HepG2 (cell line): ENCODE data around the gene HTR6.

Source experiments
- EZH2 ChIP-seq: conservative IDR thresholded peaks from 2 replicates; pipeline ENCODE4 v1.6.1; 2012; ENCODE audit warnings: mild to moderate bottlenecking, low read depth, low read length, moderate library complexity
- FOXP1 ChIP-seq, 2 experiments: fragments of 450-650 bp in 1 of 2; IDR thresholded peaks; 2 replicates each; pipeline ENCODE4 v1.6.1; 2017 to 2018; ENCODE audit warnings: antibody characterized with exemption in 1 of 2
- KDM1A ChIP-seq: IDR thresholded peaks from 2 replicates; pipeline ENCODE4 v1.6.1; 2016; ENCODE audit warnings: missing compliant biosample characterization
- SMAD3 ChIP-seq: sonication (generic); formaldehyde crosslinking; IDR thresholded peaks from 2 replicates; pipeline ENCODE4 v1.4.0; 2020; ENCODE audit warnings: missing genetic modification reagents
- ZNF614 ChIP-seq: IDR thresholded peaks from 2 replicates; pipeline ENCODE4 v1.6.1; 2018; ENCODE audit warnings: missing biosample characterization, missing genetic modification reagents, inconsistent platforms, borderline replicate concordance
- TF ChIP-seq, protein P1 (sequence below): sonication (generic); formaldehyde crosslinking; IDR thresholded peaks from 2 replicates; pipeline ENCODE4 v1.4.0; 2020; ENCODE audit warnings: mild to moderate bottlenecking, missing genetic modification reagents, borderline replicate concordance
- TF ChIP-seq, protein P2 (sequence below): sonication (generic); formaldehyde crosslinking; IDR thresholded peaks from 2 replicates; pipeline ENCODE4 v1.5.0; 2020; ENCODE audit warnings: mild to moderate bottlenecking, missing genetic modification reagents, moderate library complexity
- TF ChIP-seq, protein P3 (sequence below): sonication (generic); formaldehyde crosslinking; IDR thresholded peaks from 2 replicates; pipeline ENCODE4 v1.9.0; 2021; ENCODE audit warnings: missing genetic modification reagents, borderline replicate concordance
- TF ChIP-seq, protein P4 (sequence below): sonication (generic); formaldehyde crosslinking; IDR thresholded peaks from 2 replicates; pipeline ENCODE4 v1.5.0; 2020; ENCODE audit warnings: mild to moderate bottlenecking, missing genetic modification reagents, borderline replicate concordance

DNA sequence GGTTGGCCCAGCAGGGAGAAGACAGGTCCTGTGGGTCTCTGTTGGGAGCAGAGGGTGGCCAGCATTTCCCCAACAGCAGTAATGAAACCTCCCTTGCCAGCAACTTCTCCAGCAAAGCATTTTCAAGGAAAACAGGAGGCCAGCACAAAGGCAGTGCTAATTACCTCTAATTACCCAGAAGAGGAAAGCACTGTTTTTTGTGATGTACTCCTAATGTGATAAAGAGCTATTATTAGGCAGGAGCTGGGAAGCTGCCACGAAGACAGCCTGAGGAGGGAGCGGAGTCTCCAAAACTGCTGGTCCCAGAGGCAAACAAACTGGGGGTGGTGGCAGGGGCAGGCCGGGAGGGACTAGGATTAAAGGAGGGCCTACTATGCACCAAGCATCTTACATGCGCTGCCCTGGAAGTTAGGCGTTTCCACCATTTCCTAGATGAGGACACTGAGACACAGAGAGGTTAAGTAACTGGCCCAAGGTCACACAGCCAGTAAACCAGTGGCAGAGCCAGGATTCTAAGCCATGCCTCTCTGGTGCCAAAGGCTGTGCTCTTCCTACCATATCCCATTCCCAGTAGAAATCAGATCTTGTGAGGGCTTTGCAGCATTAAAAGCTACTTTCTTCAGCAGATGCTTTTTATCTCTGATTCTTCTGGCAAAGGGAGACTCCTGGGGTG is 24.5 kb downstream of the HTR6 start:
- TF ChIP-seq, protein P1, sequence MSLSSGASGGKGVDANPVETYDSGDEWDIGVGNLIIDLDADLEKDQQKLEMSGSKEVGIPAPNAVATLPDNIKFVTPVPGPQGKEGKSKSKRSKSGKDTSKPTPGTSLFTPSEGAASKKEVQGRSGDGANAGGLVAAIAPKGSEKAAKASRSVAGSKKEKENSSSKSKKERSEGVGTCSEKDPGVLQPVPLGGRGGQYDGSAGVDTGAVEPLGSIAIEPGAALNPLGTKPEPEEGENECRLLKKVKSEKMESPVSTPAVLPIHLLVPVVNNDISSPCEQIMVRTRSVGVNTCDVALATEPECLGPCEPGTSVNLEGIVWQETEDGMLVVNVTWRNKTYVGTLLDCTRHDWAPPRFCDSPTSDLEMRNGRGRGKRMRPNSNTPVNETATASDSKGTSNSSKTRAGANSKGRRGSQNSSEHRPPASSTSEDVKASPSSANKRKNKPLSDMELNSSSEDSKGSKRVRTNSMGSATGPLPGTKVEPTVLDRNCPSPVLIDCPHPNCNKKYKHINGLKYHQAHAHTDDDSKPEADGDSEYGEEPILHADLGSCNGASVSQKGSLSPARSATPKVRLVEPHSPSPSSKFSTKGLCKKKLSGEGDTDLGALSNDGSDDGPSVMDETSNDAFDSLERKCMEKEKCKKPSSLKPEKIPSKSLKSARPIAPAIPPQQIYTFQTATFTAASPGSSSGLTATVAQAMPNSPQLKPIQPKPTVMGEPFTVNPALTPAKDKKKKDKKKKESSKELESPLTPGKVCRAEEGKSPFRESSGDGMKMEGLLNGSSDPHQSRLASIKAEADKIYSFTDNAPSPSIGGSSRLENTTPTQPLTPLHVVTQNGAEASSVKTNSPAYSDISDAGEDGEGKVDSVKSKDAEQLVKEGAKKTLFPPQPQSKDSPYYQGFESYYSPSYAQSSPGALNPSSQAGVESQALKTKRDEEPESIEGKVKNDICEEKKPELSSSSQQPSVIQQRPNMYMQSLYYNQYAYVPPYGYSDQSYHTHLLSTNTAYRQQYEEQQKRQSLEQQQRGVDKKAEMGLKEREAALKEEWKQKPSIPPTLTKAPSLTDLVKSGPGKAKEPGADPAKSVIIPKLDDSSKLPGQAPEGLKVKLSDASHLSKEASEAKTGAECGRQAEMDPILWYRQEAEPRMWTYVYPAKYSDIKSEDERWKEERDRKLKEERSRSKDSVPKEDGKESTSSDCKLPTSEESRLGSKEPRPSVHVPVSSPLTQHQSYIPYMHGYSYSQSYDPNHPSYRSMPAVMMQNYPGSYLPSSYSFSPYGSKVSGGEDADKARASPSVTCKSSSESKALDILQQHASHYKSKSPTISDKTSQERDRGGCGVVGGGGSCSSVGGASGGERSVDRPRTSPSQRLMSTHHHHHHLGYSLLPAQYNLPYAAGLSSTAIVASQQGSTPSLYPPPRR (CRISPR knock-in tag): no peak
- no peak for TF ChIP-seq EZH2
- TF ChIP-seq SMAD3 (CRISPR knock-in tag): no peak
- TF ChIP-seq, protein P2, sequence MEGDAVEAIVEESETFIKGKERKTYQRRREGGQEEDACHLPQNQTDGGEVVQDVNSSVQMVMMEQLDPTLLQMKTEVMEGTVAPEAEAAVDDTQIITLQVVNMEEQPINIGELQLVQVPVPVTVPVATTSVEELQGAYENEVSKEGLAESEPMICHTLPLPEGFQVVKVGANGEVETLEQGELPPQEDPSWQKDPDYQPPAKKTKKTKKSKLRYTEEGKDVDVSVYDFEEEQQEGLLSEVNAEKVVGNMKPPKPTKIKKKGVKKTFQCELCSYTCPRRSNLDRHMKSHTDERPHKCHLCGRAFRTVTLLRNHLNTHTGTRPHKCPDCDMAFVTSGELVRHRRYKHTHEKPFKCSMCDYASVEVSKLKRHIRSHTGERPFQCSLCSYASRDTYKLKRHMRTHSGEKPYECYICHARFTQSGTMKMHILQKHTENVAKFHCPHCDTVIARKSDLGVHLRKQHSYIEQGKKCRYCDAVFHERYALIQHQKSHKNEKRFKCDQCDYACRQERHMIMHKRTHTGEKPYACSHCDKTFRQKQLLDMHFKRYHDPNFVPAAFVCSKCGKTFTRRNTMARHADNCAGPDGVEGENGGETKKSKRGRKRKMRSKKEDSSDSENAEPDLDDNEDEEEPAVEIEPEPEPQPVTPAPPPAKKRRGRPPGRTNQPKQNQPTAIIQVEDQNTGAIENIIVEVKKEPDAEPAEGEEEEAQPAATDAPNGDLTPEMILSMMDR (CRISPR knock-in tag): no peak
- no peak for TF ChIP-seq FOXP1 (IDR thresholded peaks at IDR 0.05)
- TF ChIP-seq FOXP1 (CRISPR knock-in tag; IDR thresholded peaks at IDR 0.05): no peak
- no peak for TF ChIP-seq ZNF614 (CRISPR knock-in tag)
- TF ChIP-seq KDM1A: no peak
- TF ChIP-seq, protein P3, sequence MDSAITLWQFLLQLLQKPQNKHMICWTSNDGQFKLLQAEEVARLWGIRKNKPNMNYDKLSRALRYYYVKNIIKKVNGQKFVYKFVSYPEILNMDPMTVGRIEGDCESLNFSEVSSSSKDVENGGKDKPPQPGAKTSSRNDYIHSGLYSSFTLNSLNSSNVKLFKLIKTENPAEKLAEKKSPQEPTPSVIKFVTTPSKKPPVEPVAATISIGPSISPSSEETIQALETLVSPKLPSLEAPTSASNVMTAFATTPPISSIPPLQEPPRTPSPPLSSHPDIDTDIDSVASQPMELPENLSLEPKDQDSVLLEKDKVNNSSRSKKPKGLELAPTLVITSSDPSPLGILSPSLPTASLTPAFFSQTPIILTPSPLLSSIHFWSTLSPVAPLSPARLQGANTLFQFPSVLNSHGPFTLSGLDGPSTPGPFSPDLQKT (CRISPR knock-in tag): no peak
- TF ChIP-seq, protein P4, sequence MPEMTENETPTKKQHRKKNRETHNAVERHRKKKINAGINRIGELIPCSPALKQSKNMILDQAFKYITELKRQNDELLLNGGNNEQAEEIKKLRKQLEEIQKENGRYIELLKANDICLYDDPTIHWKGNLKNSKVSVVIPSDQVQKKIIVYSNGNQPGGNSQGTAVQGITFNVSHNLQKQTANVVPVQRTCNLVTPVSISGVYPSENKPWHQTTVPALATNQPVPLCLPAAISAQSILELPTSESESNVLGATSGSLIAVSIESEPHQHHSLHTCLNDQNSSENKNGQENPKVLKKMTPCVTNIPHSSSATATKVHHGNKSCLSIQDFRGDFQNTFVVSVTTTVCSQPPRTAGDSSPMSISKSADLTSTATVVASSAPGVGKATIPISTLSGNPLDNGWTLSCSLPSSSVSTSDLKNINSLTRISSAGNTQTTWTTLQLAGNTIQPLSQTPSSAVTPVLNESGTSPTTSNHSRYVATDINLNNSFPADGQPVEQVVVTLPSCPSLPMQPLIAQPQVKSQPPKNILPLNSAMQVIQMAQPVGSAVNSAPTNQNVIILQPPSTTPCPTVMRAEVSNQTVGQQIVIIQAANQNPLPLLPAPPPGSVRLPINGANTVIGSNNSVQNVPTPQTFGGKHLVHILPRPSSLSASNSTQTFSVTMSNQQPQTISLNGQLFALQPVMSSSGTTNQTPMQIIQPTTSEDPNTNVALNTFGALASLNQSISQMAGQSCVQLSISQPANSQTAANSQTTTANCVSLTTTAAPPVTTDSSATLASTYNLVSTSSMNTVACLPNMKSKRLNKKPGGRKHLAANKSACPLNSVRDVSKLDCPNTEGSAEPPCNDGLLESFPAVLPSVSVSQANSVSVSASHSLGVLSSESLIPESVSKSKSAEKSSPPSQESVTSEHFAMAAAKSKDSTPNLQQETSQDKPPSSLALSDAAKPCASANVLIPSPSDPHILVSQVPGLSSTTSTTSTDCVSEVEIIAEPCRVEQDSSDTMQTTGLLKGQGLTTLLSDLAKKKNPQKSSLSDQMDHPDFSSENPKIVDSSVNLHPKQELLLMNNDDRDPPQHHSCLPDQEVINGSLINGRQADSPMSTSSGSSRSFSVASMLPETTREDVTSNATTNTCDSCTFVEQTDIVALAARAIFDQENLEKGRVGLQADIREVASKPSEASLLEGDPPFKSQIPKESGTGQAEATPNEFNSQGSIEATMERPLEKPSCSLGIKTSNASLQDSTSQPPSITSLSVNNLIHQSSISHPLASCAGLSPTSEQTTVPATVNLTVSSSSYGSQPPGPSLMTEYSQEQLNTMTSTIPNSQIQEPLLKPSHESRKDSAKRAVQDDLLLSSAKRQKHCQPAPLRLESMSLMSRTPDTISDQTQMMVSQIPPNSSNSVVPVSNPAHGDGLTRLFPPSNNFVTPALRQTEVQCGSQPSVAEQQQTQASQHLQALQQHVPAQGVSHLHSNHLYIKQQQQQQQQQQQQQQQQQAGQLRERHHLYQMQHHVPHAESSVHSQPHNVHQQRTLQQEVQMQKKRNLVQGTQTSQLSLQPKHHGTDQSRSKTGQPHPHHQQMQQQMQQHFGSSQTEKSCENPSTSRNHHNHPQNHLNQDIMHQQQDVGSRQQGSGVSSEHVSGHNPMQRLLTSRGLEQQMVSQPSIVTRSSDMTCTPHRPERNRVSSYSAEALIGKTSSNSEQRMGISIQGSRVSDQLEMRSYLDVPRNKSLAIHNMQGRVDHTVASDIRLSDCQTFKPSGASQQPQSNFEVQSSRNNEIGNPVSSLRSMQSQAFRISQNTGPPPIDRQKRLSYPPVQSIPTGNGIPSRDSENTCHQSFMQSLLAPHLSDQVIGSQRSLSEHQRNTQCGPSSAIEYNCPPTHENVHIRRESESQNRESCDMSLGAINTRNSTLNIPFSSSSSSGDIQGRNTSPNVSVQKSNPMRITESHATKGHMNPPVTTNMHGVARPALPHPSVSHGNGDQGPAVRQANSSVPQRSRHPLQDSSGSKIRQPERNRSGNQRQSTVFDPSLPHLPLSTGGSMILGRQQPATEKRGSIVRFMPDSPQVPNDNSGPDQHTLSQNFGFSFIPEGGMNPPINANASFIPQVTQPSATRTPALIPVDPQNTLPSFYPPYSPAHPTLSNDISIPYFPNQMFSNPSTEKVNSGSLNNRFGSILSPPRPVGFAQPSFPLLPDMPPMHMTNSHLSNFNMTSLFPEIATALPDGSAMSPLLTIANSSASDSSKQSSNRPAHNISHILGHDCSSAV (CRISPR knock-in tag): no peak
